Loucy (cell line): ENCODE results near the gene SIAH2.

Experiments
- H2AFZ ChIP-seq: fragments of 200-600 bp; sonication (generic); 2 replicates; pipeline ENCODE4 v1.6.0; 2016; ENCODE audit warnings: antibody characterized with exemption, mild to moderate bottlenecking, low read length, moderate library complexity
- H3F3A ChIP-seq: fragments of 200-600 bp; 2 replicates; pipeline ENCODE4 v1.6.0; 2016; ENCODE audit warnings: antibody characterized with exemption, low read depth, mild to moderate bottlenecking
- H3K27me3 ChIP-seq: fragments of 200-600 bp; sonication (generic); 2 replicates; pipeline ENCODE4 v1.6.1; 2014; ENCODE audit warnings: low read length, mild to moderate bottlenecking; ENCODE audit not compliant: insufficient read depth, poor library complexity, severe bottlenecking
- H3K36me3 ChIP-seq: fragments of 200-600 bp; sonication (generic); 2 replicates; pipeline ENCODE4 v1.6.1; 2016; ENCODE audit warnings: low read length; ENCODE audit not compliant: insufficient read depth
- H3K4me1 ChIP-seq: fragments of 200-600 bp; sonication (generic); 2 replicates; pipeline ENCODE4 v1.5.1; 2014; ENCODE audit warnings: low read length, mild to moderate bottlenecking; ENCODE audit not compliant: insufficient read depth, poor library complexity, severe bottlenecking
- H3K4me2 ChIP-seq: fragments of 200-600 bp; sonication (generic); 2 replicates; pipeline ENCODE4 v1.6.0; 2014; ENCODE audit warnings: antibody characterized with exemption, low read length, low read depth, mild to moderate bottlenecking; ENCODE audit not compliant: poor library complexity, severe bottlenecking
- H3K4me3 ChIP-seq: fragments of 200-600 bp; sonication (generic); 2 replicates; pipeline ENCODE4 v1.5.1; 2014; ENCODE audit warnings: low read length, mild to moderate bottlenecking, mixed read lengths; ENCODE audit not compliant: poor library complexity, severe bottlenecking
- H3K79me2 ChIP-seq: fragments of 200-600 bp; sonication (generic); 2 replicates; pipeline ENCODE4 v1.6.1; 2014; ENCODE audit warnings: low read length; ENCODE audit not compliant: insufficient read depth
- H3K9ac ChIP-seq: fragments of 200-600 bp; sonication (generic); 2 replicates; pipeline ENCODE4 v1.6.0; 2014; ENCODE audit warnings: mild to moderate bottlenecking, low read depth, low read length, moderate library complexity; ENCODE audit not compliant: poor library complexity, severe bottlenecking
- H3K9me2 ChIP-seq: fragments of 200-600 bp; sonication (generic); replicated peaks from 2 replicates; pipeline ENCODE4 v1.6.1; 2016; ENCODE audit warnings: low read depth, low read length, mixed read lengths
- H3K9me3 ChIP-seq: fragments of 200-600 bp; sonication (generic); 2 replicates; pipeline ENCODE4 v1.6.1; 2014; ENCODE audit warnings: mild to moderate bottlenecking, antibody characterized with exemption, low read length, low read depth; ENCODE audit not compliant: insufficient read depth
- H4K20me1 ChIP-seq: fragments of 200-600 bp; sonication (generic); 2 replicates; pipeline ENCODE4 v1.6.0; 2014; ENCODE audit warnings: antibody characterized with exemption, low read length, mild to moderate bottlenecking; ENCODE audit not compliant: insufficient read depth, poor library complexity, severe bottlenecking
- CTCF ChIP-seq: fragments of 200-600 bp; sonication (generic); conservative IDR thresholded peaks from 2 replicates; pipeline ENCODE4 v1.5.1; 2014; ENCODE audit warnings: mild to moderate bottlenecking, antibody characterized with exemption, low read length
- EZH2phosphoT487 ChIP-seq: fragments of 200-600 bp; IDR thresholded peaks from 2 replicates; pipeline ENCODE4 v1.6.1; 2018; ENCODE audit warnings: antibody characterized with exemption, mild to moderate bottlenecking, moderate library complexity, borderline replicate concordance

SIAH2 gene

GRCh38 chr3:150745832-150746231, 17.1 kb downstream of the SIAH2 start:
- no peaks in the 10 kb centered on the region for H3K9me3 ChIP-seq
- no peak for TF ChIP-seq EZH2phosphoT487
- H3K9ac ChIP-seq: no peak overlapping the region
- H3K9me2 ChIP-seq: no peaks in the 10 kb centered on the region
- H3K79me2 ChIP-seq: peaks cover 83% of the 10 kb centered on the region
- H2AFZ ChIP-seq: no peak overlapping the region
- no peak overlapping the region for H3K4me3 ChIP-seq
- no peaks in the 10 kb centered on the region for H3F3A ChIP-seq
- peaks cover 19% of the 10 kb centered on the region; the same call in 1 of the 2 replicates for H3K36me3 ChIP-seq
- H3K4me1 ChIP-seq: no peaks in the 10 kb centered on the region
- H3K27me3 ChIP-seq: no peaks in the 10 kb centered on the region
- H3K4me2 ChIP-seq: no peak overlapping the region
- H4K20me1 ChIP-seq: peaks cover 18% of the 10 kb centered on the region

GRCh38 chr3:150744919-150745211, 18.1 kb downstream of the SIAH2 start:
- H3F3A ChIP-seq: no peaks in the 10 kb centered on the region
- H2AFZ ChIP-seq: no peak overlapping the region
- H3K9me3 ChIP-seq: no peaks in the 10 kb centered on the region
- H3K9me2 ChIP-seq: no peaks in the 10 kb centered on the region
- peaks cover 23% of the 10 kb centered on the region; the same call in 1 of the 2 replicates for H3K36me3 ChIP-seq
- TF ChIP-seq EZH2phosphoT487 (no peak), CTCF (no peak)
- peaks cover 75% of the 10 kb centered on the region for H3K79me2 ChIP-seq
- H4K20me1 ChIP-seq: peaks cover 18% of the 10 kb centered on the region
- H3K4me1 ChIP-seq: no peaks in the 10 kb centered on the region
- H3K4me2 ChIP-seq: no peak overlapping the region
- no peak overlapping the region for H3K4me3 ChIP-seq
- no peaks in the 10 kb centered on the region for H3K27me3 ChIP-seq
- no peak overlapping the region for H3K9ac ChIP-seq

- peaks cover 23% of the 10 kb centered on the region; the same call in 1 of the 2 replicates for H3K36me3 ChIP-seq
Observed at GRCh38 chr3:150744041-150744918, 18.7 kb downstream of the SIAH2 start.

More at GRCh38 chr3:150744041-150744918, 18.7 kb downstream of the SIAH2 start:
- no peaks in the 10 kb centered on the region for H3K9me3 ChIP-seq
- H3K4me1 ChIP-seq: no peaks in the 10 kb centered on the region
- H3K4me3 ChIP-seq: no peak overlapping the region
- H3F3A ChIP-seq: no peaks in the 10 kb centered on the region
- H3K79me2 ChIP-seq: peaks cover 70% of the 10 kb centered on the region
- no peak overlapping the region for H3K4me2 ChIP-seq
- H3K9ac ChIP-seq: no peak overlapping the region
- peaks cover 18% of the 10 kb centered on the region for H4K20me1 ChIP-seq
- TF ChIP-seq CTCF (no peak), EZH2phosphoT487 (no peak)
- H2AFZ ChIP-seq: no peak overlapping the region
- H3K9me2 ChIP-seq: no peaks in the 10 kb centered on the region
- no peaks in the 10 kb centered on the region for H3K27me3 ChIP-seq
